Measurements from ENCODE around the gene GALNT7.

DNA sequence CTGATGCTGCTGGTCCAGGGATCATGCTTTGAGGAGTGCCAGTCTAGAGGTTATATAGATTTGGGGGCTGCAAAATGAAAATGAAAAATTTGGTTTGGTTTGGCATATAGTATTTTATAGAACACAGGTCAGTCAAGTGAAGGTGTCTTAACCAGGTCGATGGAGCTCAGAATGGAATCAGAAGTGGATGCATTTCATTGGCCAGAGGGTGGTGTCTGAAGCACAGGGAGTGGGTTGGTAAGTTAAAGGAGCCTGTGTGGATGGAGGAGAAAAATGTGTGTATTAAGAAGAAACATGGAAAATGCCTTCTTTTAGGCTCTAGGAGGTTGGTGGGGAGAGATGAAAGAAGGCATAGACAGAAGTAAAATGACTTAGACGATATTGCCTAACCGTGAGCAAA is 8.6 kb downstream of the GALNT7 start:
- TF ChIP-seq, protein P1, sequence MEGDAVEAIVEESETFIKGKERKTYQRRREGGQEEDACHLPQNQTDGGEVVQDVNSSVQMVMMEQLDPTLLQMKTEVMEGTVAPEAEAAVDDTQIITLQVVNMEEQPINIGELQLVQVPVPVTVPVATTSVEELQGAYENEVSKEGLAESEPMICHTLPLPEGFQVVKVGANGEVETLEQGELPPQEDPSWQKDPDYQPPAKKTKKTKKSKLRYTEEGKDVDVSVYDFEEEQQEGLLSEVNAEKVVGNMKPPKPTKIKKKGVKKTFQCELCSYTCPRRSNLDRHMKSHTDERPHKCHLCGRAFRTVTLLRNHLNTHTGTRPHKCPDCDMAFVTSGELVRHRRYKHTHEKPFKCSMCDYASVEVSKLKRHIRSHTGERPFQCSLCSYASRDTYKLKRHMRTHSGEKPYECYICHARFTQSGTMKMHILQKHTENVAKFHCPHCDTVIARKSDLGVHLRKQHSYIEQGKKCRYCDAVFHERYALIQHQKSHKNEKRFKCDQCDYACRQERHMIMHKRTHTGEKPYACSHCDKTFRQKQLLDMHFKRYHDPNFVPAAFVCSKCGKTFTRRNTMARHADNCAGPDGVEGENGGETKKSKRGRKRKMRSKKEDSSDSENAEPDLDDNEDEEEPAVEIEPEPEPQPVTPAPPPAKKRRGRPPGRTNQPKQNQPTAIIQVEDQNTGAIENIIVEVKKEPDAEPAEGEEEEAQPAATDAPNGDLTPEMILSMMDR (IDR thresholded peaks at IDR 0.05), result no peak
- no peak for TF ChIP-seq POLR2A (IDR thresholded peaks at IDR 0.05)

Data from heart left ventricle (tissue), 13 donors.